ENCODE measurements around the gene ALKBH7. TPM values are rescaled to one million over a fixed set of nuclear protein-coding genes. Genes with fewer than 3 reads are reported as not detected.

The ALKBH7 gene
- total and polyA plus RNA-seq, 2 of the 13 experiments (the other 11 are each of a cell fraction or from before 2014, with no cell fraction given), result 29.6 to 45.9 TPM

DNA sequence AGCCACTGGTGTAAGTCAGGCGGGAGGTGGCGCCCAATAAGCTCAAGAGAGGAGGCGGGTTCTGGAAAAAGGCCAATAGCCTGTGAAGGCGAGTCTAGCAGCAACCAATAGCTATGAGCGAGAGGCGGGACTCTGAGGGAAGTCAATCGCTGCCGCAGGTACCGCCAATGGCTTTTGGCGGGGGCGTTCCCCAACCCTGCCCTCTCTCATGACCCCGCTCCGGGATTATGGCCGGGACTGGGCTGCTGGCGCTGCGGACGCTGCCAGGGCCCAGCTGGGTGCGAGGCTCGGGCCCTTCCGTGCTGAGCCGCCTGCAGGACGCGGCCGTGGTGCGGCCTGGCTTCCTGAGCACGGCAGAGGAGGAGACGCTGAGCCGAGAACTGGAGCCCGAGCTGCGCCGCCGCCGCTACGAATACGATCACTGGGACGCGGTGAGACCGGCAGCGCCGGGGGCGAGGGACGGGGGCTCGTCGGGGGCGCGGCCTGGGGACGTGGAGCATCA is at the start of gene ALKBH7 (continued):
- TF ChIP-seq ZXDC (CRISPR knock-in tag; IDR thresholded peaks at IDR 0.05), result no peak
- TF ChIP-seq RNF219 (CRISPR knock-in tag; IDR thresholded peaks at IDR 0.05), result no peak
- no peak for TF ChIP-seq ZNF160 (CRISPR knock-in tag; IDR thresholded peaks at IDR 0.05)
- TF ChIP-seq MZF1 (CRISPR knock-in tag; IDR thresholded peaks at IDR 0.05; ENCODE audit: borderline replicate concordance), result no peak
- TF ChIP-seq DR1 (CRISPR knock-in tag; IDR thresholded peaks at IDR 0.05), result peak; percentile 91
- no peak for TF ChIP-seq PCBP2 (optimal IDR thresholded peaks at IDR 0.05; ENCODE audit: low read depth, low read length, poor library complexity, severe bottlenecking)
- TF ChIP-seq, protein P1, sequence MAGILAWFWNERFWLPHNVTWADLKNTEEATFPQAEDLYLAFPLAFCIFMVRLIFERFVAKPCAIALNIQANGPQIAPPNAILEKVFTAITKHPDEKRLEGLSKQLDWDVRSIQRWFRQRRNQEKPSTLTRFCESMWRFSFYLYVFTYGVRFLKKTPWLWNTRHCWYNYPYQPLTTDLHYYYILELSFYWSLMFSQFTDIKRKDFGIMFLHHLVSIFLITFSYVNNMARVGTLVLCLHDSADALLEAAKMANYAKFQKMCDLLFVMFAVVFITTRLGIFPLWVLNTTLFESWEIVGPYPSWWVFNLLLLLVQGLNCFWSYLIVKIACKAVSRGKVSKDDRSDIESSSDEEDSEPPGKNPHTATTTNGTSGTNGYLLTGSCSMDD (CRISPR knock-in tag; IDR thresholded peaks at IDR 0.05), result no peak
- no peak for TF ChIP-seq ZBTB3 (CRISPR knock-in tag; IDR thresholded peaks at IDR 0.05; ENCODE audit: borderline replicate concordance, low read depth)
- no peak for TF ChIP-seq CEBPB (IDR thresholded peaks at IDR 0.05; ENCODE audit: borderline replicate concordance, low read depth, low read length)
- TF ChIP-seq NFKBIZ (CRISPR knock-in tag; IDR thresholded peaks at IDR 0.05), result no peak
- TF ChIP-seq, protein P2, sequence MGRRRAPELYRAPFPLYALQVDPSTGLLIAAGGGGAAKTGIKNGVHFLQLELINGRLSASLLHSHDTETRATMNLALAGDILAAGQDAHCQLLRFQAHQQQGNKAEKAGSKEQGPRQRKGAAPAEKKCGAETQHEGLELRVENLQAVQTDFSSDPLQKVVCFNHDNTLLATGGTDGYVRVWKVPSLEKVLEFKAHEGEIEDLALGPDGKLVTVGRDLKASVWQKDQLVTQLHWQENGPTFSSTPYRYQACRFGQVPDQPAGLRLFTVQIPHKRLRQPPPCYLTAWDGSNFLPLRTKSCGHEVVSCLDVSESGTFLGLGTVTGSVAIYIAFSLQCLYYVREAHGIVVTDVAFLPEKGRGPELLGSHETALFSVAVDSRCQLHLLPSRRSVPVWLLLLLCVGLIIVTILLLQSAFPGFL (CRISPR knock-in tag; IDR thresholded peaks at IDR 0.05), result no peak
- TF ChIP-seq GTF3A (CRISPR knock-in tag; conservative IDR thresholded peaks at IDR 0.05), result no peak
- TF ChIP-seq EZH2 (conservative IDR thresholded peaks at IDR 0.05; ENCODE audit: low read depth, low read length), result no peak
- TF ChIP-seq ATAD3A (CRISPR knock-in tag; IDR thresholded peaks at IDR 0.05), result no peak
- no peak for TF ChIP-seq ZNF326 (CRISPR knock-in tag; IDR thresholded peaks at IDR 0.05; ENCODE audit: borderline replicate concordance)
- no peak for TF ChIP-seq TBP (CRISPR knock-in tag; IDR thresholded peaks at IDR 0.05)
- TF ChIP-seq ELF3 (CRISPR knock-in tag; IDR thresholded peaks at IDR 0.05), result no peak
- TF ChIP-seq SNAI1 (CRISPR knock-in tag; IDR thresholded peaks at IDR 0.05; ENCODE audit: borderline replicate concordance), result no peak
- peak; percentile 89; the same call in 1 of the 2 replicates for TF ChIP-seq ZNF253 (CRISPR knock-in tag; IDR thresholded peaks at IDR 0.05; ENCODE audit: borderline replicate concordance)
- peak; percentile 31; the same call in 1 of the 2 replicates for TF ChIP-seq REPIN1 (CRISPR knock-in tag; IDR thresholded peaks at IDR 0.05; ENCODE audit: borderline replicate concordance, low read depth)
- no peak for TF ChIP-seq ZNF282 (IDR thresholded peaks at IDR 0.05; ENCODE audit: partially characterized antibody)
- TF ChIP-seq ZNF749 (CRISPR knock-in tag; IDR thresholded peaks at IDR 0.05; ENCODE audit: borderline replicate concordance), result peak; percentile 88; the same call in 1 of the 2 replicates
- peak; percentile 67 for TF ChIP-seq AGO2 (optimal IDR thresholded peaks at IDR 0.05; ENCODE audit: low read depth, low read length)
- no peak for TF ChIP-seq ZMAT5 (CRISPR knock-in tag; IDR thresholded peaks at IDR 0.05; ENCODE audit: borderline replicate concordance, low read depth)
